GM19467 (cell line): ENCODE results near the gene ACER3.
"Not testable (repeated sequence)": the region's sequence is repeated elsewhere in the genome, so short reads cannot be mapped to it uniquely, and the experiment has no call there.

ENCODE experiments used
- ATAC-seq: cut with Tn5 transposase; IDR thresholded peaks from one replicate; pipeline ENCODE4 v1.9.1; 2021; ENCODE audit warnings: mild to moderate bottlenecking, moderate library complexity; ENCODE audit not compliant: unreplicated experiment

The ACER3 gene

GRCh38 chr11:76919467-76919866 lies 58.7 kb downstream of the ACER3 start:
- ATAC-seq: no peak

GRCh38 chr11:76919887-76920746 lies 59.4 kb downstream of the ACER3 start:
- ATAC-seq: no peak

- ATAC-seq: no peak
Measured at GRCh38 chr11:76927160-76927559, 66.4 kb downstream of the ACER3 start.

DNA sequence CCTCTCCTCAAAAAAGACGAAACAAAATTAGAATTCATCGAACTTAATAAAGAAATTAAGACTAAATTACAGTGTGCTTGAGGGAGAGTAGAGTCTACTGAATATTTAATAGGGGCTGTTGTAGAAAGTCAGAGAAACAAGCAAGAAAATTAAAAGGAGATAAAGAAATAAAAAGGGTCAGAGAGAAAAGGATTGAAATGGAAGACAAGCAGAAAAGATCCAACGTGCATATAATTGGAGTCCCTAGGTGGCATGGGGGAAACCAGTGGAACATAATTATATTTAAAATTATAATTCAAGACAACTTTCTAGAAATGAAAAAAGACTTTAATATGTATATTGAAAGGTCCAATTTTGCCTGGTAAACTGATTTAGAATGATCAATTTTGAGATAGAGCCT lies 74.3 kb downstream of the ACER3 start:
- no peak for ATAC-seq

GRCh38 chr11:76939219-76939631 lies 78.5 kb downstream of the ACER3 start:
- no peak for ATAC-seq

DNA sequence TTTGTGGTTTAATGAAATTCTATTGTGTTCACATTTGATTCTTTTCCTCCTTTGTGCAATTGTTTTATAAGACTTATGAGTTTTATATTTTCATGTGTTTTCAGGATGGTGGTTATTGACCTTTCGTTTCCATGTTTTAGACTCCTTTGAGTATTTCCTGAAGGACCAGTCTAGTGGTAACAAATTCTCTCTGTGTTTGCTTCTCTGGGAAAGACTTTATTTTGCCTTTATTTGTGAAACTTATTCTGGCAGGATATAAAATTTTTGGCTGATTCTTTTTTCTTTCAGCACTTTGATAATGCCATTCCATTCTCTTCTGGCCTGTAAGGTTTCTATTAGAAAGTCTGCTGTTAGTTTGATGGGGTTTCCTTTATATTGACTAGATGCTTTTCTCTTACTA lies 83.5 kb downstream of the ACER3 start:
- no peak for ATAC-seq

GRCh38 chr11:76946223-76946622 lies 85.5 kb downstream of the ACER3 start:
- ATAC-seq: no peak

- no peak for ATAC-seq
Measured at GRCh38 chr11:76947190-76947589, 86.5 kb downstream of the ACER3 start.

DNA sequence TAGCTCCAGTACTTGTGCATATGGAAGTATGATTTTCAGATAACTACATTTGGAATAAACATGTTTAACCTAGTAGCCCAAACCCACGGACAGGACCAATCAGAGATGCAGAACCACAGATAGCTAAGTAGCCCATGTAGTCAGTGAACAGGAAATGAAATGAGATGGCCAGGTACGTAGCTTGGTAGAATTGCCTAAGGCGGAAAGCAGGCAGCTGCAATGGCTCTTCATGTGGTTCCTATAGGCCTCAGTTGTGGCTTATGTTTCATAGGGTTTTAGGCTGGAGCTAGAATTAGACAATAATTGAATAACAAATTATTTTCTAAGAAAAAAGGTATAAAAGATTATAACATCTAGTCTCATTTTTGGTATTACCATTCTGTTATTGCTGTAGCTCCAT lies 87.1 kb downstream of the ACER3 start:
- no peak for ATAC-seq

GRCh38 chr11:76955459-76956114 lies 94.9 kb downstream of the ACER3 start:
- no peak for ATAC-seq

GRCh38 chr11:76962583-76963416 lies 102.1 kb downstream of the ACER3 start:
- peak; percentile 92 for ATAC-seq

DNA sequence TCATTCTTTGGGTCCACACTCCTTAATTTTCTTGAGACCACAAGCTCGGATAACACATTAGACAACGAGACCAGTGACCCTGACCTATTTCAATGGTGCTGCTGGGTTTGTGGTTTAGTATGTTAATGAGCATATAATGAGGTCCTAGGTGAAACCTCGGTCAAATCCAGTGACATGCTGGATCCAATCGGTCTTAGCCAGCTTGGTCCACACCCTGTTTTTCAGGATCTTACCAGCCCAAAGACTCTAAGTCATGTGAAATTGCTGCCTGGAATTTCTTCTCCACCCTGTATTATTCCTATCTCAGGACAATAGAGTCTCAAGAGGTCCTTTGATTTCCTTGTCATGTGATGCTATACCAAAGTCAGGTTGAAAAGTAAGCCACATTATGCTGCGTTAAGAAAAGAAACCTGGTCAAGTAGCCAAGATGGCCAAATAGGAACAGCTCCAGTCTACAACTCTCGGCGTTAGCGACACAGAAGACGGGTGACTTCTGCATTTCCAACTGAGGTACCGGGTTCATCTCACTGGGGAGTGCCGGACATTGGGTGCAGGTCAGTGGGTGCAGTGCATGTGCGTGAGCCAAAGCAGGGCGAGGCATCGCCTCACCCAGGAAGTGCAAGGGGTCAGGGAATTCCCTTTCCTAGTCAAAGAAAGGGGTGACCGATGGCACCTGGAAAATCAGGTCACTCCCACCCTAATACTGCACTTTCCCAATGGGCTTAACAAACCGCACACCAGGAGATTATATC lies 102.9 kb downstream of the ACER3 start:
- ATAC-seq: not testable (repeated sequence)

DNA sequence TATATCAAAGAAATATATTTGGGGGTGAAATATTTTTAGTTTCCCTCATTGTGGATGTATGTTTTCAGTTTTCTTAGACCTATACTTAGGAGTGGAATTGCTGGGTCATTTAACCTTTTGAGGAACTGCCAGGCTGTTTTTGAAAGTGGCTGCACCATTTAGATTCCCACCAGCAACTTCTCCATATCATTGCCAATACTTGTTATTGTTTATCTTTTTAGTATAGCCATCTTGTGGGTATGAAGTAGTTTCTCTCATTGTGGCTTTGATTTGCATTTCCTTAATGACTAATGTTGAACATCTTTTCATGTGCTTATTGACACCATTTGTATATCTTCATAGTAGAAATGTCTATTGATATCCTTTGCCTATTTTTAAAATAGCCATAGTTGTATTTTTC lies 111.3 kb downstream of the ACER3 start:
- no peak for ATAC-seq

DNA sequence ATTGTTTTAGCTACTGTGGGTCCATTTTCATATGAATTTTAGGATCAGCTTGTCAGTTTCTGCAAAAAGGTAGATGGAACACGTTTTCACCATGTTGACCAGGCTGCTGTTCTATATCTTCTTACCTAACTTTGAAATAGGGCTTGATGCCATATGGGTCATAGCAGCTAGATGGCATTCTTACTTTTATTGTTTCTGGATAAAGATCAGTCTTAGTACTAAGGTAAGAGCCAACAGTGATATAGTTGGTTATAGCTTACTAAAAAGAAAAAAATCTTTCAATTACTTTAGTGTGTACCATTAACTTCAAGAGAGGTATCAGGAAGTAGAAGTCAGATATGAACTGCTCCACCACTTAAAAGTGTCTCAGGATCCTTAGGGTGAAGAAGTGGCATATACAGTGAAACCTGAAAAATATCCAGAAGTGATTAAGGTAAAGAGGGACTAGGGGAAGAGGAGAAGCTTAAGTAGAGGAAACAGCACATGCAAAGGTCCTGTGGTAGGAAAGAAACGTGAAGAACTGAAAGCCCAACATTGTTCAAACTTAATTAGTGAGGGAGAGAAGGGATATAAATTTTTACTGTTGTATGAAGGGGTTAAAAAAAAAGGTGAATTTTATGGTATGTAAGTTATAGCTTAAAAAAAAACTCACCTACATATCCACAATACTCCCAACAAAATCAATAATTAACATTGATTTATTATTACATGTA lies 113.6 kb downstream of the ACER3 start:
- ATAC-seq: no peak

DNA sequence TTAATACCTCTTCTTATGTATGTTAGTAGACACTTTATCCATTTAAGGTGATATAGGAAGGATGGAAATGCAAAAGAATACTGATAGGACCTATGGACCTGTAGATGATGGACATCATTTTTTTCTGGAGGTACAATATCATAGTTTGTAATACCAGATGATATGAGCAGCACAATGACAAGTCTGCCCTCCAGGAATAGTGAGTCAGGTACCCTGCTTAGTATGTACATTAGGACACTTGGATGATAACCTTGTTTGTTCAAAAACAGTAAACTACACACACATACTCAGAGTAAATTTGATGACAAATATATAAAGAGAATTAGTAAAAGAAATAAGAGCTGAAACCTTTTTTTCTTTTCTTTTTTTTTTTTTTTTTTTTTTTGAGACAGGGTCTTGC lies 114.8 kb downstream of the ACER3 start:
- ATAC-seq: no peak

DNA sequence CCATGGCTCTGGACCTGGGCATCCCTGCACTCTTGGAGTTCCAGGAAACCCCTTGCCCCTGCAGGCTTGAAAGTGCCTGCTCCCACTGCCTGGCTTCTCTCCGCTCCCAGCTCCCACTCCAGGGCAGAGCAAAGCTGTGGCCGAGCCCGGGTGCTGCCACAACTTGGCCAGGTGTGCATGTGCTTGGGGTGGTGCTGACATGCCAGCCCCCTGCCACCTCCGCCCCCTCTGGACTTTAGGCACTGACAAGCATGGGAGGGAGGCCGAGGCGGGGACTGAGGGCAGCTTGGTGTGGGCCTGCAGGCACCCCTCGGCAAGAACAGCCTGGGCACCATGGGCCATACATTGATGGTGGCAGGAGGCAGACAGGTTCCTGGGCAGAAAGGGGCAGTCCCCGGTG lies 117.1 kb downstream of the ACER3 start:
- no peak for ATAC-seq

DNA sequence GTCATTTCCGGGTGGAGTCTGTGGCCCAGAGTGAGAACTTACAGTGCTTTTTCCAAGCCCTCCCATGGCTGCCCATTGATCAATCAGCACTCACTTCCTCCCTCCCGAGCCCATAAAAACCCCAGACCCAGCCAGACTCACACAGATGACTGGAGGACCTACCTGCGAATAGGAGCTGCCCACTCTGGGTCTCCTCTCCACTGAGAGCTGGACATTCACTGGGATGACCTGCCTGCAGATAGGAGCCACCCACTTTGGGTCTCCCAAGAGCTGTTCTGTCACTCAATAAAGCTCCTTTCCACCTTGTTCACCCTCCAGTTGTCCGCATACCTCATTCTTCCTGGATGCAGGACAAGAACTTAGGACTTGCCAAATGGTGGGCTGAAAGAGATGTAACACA lies 117.5 kb downstream of the ACER3 start:
- no peak for ATAC-seq

GRCh38 chr11:76978818-76979217 lies 118.1 kb downstream of the ACER3 start:
- no peak for ATAC-seq

DNA sequence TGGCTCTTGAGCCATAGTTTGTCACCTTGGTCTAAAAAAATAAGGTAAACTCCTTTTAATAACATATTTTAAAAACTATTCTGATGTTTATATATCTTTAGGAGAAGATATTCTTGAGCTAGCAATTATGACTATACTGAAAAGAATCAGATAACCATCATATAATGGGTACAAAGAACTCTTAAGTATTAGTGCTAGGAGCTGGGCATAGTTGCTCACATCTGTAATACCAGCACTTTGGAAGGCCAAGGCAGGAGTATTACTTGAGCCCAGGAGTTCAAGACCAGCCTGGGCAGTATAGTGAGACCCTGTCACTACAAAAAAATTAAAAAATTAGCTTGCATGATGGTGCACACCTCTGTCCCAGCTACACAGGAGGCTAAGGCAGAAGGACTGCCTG lies 119.5 kb downstream of the ACER3 start:
- ATAC-seq: no peak

DNA sequence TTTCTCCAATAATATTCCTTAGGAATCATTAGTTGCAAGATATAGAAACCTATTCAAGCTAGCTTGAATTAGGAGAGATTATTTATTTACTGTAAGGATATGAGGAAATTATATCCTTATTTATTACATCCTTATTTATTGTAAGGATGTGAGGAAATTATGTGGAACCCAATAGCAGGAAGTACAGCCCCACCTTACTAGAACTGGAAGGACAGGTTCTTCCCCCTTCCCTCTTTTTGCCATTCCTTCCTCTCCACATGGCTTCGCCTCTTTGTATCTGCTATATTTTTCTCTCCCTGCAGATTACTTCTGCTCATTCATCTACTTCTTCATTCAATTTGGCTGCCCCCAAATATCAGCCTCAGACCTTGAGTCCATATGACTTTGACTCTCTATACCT lies 124.0 kb downstream of the ACER3 start:
- ATAC-seq: no peak
